ENCODE measurements around the gene UBTF. TPM values are rescaled to one million over a fixed set of nuclear protein-coding genes. Genes with fewer than 3 reads are reported as not detected.

The UBTF gene
- 38.6 and 45.1 TPM in 2 replicates for total RNA-seq

DNA sequence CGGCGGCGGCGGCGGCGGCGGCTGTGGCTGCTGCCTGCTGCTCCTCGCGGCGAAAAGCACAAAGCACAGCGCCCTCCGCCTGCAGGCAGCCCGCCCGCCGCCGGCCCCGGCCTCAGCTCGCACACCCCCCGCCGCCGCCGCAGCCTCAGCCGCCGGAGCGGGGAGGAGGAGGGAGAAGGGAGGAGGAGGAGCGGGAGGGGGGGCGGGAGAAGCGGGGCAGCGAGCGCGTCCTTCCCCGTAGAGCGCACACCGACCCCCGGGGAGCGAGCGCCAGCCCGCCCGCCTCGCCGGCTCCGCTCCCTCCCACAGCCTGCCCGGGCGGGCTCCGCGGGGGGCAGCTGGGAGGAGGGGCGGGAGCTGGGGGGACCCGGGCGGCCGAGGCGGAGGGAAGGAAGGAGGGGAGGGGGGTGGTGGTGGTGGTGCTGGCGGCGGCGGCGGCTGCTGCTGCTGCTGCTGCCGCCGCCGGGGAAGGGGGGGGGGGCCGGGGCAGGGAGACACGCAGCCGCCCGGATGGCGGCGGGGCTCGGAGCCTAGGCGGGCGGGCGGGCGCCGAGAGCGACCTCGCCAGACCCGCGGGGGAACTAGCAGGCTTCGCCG, at the start of gene UBTF:
Gene UBTF, minus strand, starts transcription at position 60 of the 597 bp plus-strand sequence. CDS start 1,446 bp downstream, outside the sequence.

DNA sequence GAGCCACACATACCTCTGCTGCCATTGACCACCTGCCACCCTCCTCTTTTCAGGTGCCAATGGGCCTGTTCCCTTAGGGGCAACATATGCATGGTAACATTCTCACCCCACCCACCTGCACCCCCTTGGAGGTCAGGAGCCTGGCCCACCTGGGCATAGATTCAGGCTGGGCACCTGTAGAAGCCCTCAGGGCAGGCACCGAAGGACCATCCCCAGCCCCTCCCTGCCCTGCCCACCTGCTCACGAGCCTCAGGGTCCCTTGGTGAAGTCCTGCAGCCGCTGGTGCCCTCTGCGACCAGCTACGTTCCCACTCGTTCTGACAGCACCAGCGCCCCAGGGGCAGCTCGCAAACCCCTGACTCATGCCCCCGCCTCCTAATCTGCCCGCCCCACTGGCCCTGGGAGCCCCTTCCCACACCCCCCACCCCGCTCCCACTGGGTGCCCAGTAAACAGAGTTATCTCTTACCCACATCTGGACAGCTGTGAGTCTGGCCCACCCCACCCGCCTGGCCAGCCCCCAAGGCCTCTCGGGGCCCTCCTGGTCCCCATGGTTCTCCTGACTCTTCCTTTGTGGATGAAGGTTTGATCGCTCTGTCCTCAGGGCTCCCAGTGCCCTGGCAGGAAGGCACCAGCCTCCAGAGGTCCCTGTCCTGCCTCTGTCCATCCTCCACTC, 48.5 kb upstream of the UBTF start, which contains the start of gene SLC4A1:
Gene SLC4A1, minus strand, starts transcription at position 318 of the 673 bp plus-strand sequence. CDS start 5,269 bp downstream, outside the sequence.

GRCh38 chr17:44199553-44200477, 19.7 kb downstream of the UBTF start, which contains the start of gene ATXN7L3:
Gene ATXN7L3 (minus strand): TSS chr17:44199884. CDS start chr17:44198070, 1,814 bp downstream.

GRCh38 chr17:44186307-44187130, 33.0 kb downstream of the UBTF start, which contains the start of gene TMUB2:
Gene TMUB2 (plus strand): TSS chr17:44186972. CDS start chr17:44187709, 737 bp downstream.

GRCh38 chr17:44170499-44171201, 48.8 kb downstream of the UBTF start, which contains the start of gene ASB16:
Gene ASB16 (plus strand): TSS chr17:44170704. CDS start chr17:44170790, 86 bp downstream.

Other genes with a start within 250 kb of the UBTF start
- gene NAGS, start 215.1 kb downstream of the UBTF start, total RNA-seq: 6.2 and 9.0 TPM in 2 replicates
- 39.3 and 54.3 TPM in 2 replicates for gene TMEM101, start 204.7 kb downstream of the UBTF start, total RNA-seq
- 44.4 and 59.3 TPM in 2 replicates for gene LSM12, start 153.0 kb downstream of the UBTF start, total RNA-seq
- gene G6PC3, start 148.9 kb downstream of the UBTF start, total RNA-seq: 67.0 and 73.0 TPM in 2 replicates
- gene HDAC5, start 96.0 kb downstream of the UBTF start, total RNA-seq: 21.3 and 61.7 TPM in 2 replicates
- 1.9 and 12.2 TPM in 2 replicates for gene HROB, start 77.7 kb downstream of the UBTF start, total RNA-seq
- gene ASB16, start 49.0 kb downstream of the UBTF start, total RNA-seq: 0.51 TPM in 1 of 2 replicates, not detected in the other
- 25.1 and 35.2 TPM in 2 replicates for gene TMUB2, start 32.7 kb downstream of the UBTF start, total RNA-seq
- gene ATXN7L3, start 19.8 kb downstream of the UBTF start, total RNA-seq: 41.6 and 49.2 TPM in 2 replicates
- not detected in 2 replicates for gene SLC4A1, start 48.5 kb upstream of the UBTF start, total RNA-seq
- gene RUNDC3A, start 88.9 kb upstream of the UBTF start, total RNA-seq: 2.3 TPM in 1 of 2 replicates, not detected in the other
- 135 and 149 TPM in 2 replicates for gene SLC25A39, start 105.1 kb upstream of the UBTF start, total RNA-seq
- gene GRN, start 125.6 kb upstream of the UBTF start, total RNA-seq: 305 and 1,188 TPM in 2 replicates
- 11.4 and 17.0 TPM in 2 replicates for gene FAM171A2, start 144.2 kb upstream of the UBTF start, total RNA-seq
- 0.13 and 0.16 TPM in 2 replicates for gene ITGA2B, start 170.0 kb upstream of the UBTF start, total RNA-seq

Data from mesangial cell (primary cell).